A549 treated with CORT108297 at 1 μM for 4 hours (cell line): ENCODE results near the gene NPHP4. TPM values are rescaled to one million over a fixed set of nuclear protein-coding genes. Genes with fewer than 3 reads are reported as not detected.

Experiments used
- total RNA-seq: library from RNA; stranded (reverse); fragments of 200-300 nt; extraction: Qiagen RNA extraction; gene quantifications from 5 replicates; pipeline ENCODE4 v1.2.3, GENCODE V29; 2022

NPHP4 gene
- total RNA-seq: 3.0 to 5.9 TPM (median 5.4 TPM) in 5 replicates

GRCh38 chr1:5992026-5992813 lies at the start of gene NPHP4:
Gene NPHP4 (minus strand): TSS chr1:5992425. CDS start chr1:5986289, 6,136 bp downstream.

Other genes starting within 250 kb of the NPHP4 start
- gene KCNAB2, start 53.5 kb upstream of the NPHP4 start, total RNA-seq: 7.6 to 9.6 TPM (median 8.0 TPM) in 5 replicates
- 0.76 to 1.3 TPM (median 0.83 TPM) in 5 replicates for gene CHD5, start 187.9 kb upstream of the NPHP4 start, total RNA-seq
- 331 to 457 TPM (median 409 TPM) in 5 replicates for gene RPL22, start 207.2 kb upstream of the NPHP4 start, total RNA-seq
- gene RNF207, start 213.7 kb upstream of the NPHP4 start, total RNA-seq: 10.8 to 21.2 TPM (median 18.4 TPM) in 5 replicates
- 52.0 to 61.1 TPM (median 55.9 TPM) in 5 replicates for gene ICMT, start 243.5 kb upstream of the NPHP4 start, total RNA-seq